22Rv1 (cell line): ENCODE results near the gene HSD17B11.

Experiments used
- CTCF ChIP-seq: fragments of 450-650 bp; IDR thresholded peaks from 2 replicates; pipeline ENCODE4 v1.5.1; 2017; ENCODE audit warnings: mild to moderate bottlenecking
- ZFX ChIP-seq: fragments of 450-650 bp; IDR thresholded peaks from 2 replicates; pipeline ENCODE4 v1.6.1; 2017; ENCODE audit warnings: antibody characterized with exemption, borderline replicate concordance

- no peak for TF ChIP-seq CTCF
- TF ChIP-seq ZFX = no peak
Observed at GRCh38 chr4:87345139-87345538, 45.8 kb downstream of the HSD17B11 start.
